NT2/D1 (cell line): ENCODE data around the gene MCHR2.

Source experiments
- SUZ12 ChIP-seq: IDR thresholded peaks from 2 replicates; pipeline ENCODE4 v1.6.1; 2011; ENCODE audit not compliant: insufficient read length, insufficient read depth; ENCODE audit errors: extremely low read depth
- YY1 ChIP-seq: IDR thresholded peaks from 2 replicates; pipeline ENCODE4 v1.6.1; 2011; ENCODE audit not compliant: insufficient read length, insufficient read depth
- ZNF274 ChIP-seq: IDR thresholded peaks from 2 replicates; pipeline ENCODE4 v1.6.1; 2011; ENCODE audit warnings: mild to moderate bottlenecking, low read depth, low read length

GRCh38 chr6:99980741-99981140, 13.3 kb downstream of the MCHR2 start:
- TF ChIP-seq ZNF274 (no peak), YY1 (no peak), SUZ12 (no peak)
